Measurements from ENCODE around the gene HBZ. TPM values are rescaled to one million over a fixed set of nuclear protein-coding genes. Genes with fewer than 3 reads are reported as not detected.
"Not testable (repeated sequence)": the region's sequence is repeated elsewhere in the genome, so short reads cannot be mapped to it uniquely, and the experiment has no call there.

Gene HBZ
- total RNA-seq, 1 experiment from 2014 or later: not detected

DNA sequence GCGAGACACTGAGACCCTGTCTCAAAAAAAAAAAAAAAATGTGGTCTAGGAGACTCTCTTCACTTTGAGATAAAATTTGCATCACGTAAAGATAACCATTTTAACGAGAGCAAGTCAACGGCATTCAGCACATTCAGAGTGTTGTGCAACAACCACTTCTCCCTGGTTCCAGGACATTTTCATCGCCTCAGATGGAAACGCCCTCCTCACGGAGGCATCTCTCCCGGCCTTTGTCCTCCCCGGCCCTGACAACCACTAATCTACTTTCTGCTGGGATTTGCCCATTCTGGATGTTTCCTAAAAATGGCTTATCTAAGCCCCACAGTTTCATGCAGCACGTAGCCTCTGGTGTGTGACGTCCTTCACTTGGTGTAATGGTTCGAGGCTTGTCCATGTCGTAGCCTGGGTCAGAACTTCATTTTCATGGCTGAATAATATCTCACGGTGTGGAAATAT lies 7.6 kb upstream of the HBZ start:
- DNase-seq (ENCODE audit: low read depth in 1 of 2, low spot score in 2 of 2): no peak
- H3K27ac ChIP-seq: no peak overlapping the region
- H3K4me1 ChIP-seq (replicated peaks): peaks cover 12% of the 10 kb centered on the region
- H3K27me3 ChIP-seq (replicated peaks): no peaks in the 10 kb centered on the region; the same call in 1 of the 2 replicates
- no peak overlapping the region for H3K4me3 ChIP-seq
- H3K9me3 ChIP-seq (replicated peaks): no peaks in the 10 kb centered on the region
- H3K36me3 ChIP-seq: no peaks in the 10 kb centered on the region

DNA sequence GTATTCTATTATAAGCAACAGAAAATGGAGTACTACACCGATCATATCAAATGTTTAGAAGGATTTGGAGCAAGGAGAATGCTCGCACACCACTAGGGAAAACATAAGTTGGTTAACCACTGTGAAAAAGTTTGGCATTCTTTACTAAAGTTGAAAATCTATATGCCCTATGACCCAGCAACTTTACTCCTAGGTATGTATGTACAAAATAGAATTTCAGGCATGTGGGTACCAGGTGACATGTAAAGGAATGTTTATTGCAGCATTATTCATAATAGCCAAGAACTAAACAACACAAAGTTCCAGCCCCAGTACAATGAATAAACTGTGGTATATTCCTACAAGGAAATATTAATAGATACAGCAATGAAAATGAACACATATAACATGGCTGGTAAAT lies 5.8 kb upstream of the HBZ start:
- Histone ChIP-seq H3K27ac (no peak overlapping the region), H3K4me3 (no peak overlapping the region), H3K36me3 (no peaks in the 10 kb centered on the region), H3K27me3 (replicated peaks) (no peaks in the 10 kb centered on the region; the same call in 1 of the 2 replicates), H3K9me3 (replicated peaks) (no peaks in the 10 kb centered on the region), H3K4me1 (replicated peaks) (peaks cover 17% of the 10 kb centered on the region)
- no peak for DNase-seq (ENCODE audit: low read depth in 1 of 2, low spot score in 2 of 2)

DNA sequence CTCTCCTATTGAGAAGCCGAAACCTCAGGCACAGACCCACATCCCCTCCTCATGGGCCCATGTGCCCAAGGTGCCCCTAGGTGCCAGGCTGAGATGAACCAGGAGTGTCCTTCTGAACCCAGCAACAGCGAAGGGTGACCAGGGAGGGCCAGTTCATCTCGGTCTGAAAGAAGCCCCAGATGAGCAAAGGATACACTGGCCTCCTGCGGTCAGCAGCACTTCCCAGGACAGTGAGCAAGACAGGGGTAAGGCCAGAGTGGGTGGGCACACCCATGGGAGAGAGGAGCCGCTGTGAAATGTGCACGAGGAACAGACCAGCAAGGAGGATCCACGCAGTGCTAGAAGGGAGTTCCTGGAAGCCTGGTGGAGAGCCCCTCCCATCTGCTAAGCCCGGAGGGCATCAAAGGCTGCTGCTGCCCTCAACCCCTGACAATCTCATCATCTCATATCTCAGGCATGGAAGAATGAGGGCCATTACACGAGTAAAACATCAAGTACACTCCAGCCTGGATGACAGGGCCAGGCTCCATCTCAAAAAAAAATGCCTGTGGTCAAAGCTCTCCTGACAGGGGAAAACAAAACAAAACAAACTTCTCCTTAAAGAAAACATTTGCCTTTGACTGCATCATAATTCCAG lies 3.3 kb upstream of the HBZ start:
- Histone ChIP-seq H3K4me3 (no peak overlapping the region), H3K36me3 (no peaks in the 10 kb centered on the region), H3K4me1 (replicated peaks) (peaks cover 17% of the 10 kb centered on the region), H3K27me3 (replicated peaks) (no peaks in the 10 kb centered on the region; the same call in 1 of the 2 replicates), H3K27ac (no peak overlapping the region), H3K9me3 (replicated peaks) (no peaks in the 10 kb centered on the region)
- peak; percentile 68 to 70 for DNase-seq (ENCODE audit: low read depth in 1 of 2, low spot score in 2 of 2)

DNA sequence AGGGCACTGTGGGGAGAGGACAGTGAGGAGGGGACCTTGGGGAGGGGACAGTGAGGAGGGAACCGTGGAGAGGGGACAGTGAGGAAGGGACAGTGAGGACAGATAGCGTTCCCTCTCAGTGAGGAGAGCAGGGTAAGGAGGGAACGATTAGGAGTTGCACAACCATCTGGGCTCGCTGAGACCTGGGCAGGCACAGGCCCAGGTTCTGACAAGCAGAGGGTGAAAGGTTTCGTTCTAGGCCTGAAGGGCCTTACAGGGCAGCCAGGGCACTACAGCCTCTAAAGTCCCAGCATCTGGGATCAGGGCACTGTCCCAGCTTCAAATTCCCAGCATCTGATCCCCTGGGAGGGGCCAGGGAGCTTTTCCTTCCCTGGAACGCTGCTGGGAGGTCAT lies 681 bp downstream of the HBZ start:
- not testable (repeated sequence) for H3K4me3 ChIP-seq; H3K36me3 ChIP-seq; DNase-seq (ENCODE audit: low read depth in 1 of 2, low spot score in 2 of 2); H3K9me3 ChIP-seq (replicated peaks); H3K27ac ChIP-seq
- Histone ChIP-seq H3K27me3 (replicated peaks) (peaks cover 30% of the 10 kb centered on the region), H3K4me1 (replicated peaks) (peaks cover 22% of the 10 kb centered on the region)

DNA sequence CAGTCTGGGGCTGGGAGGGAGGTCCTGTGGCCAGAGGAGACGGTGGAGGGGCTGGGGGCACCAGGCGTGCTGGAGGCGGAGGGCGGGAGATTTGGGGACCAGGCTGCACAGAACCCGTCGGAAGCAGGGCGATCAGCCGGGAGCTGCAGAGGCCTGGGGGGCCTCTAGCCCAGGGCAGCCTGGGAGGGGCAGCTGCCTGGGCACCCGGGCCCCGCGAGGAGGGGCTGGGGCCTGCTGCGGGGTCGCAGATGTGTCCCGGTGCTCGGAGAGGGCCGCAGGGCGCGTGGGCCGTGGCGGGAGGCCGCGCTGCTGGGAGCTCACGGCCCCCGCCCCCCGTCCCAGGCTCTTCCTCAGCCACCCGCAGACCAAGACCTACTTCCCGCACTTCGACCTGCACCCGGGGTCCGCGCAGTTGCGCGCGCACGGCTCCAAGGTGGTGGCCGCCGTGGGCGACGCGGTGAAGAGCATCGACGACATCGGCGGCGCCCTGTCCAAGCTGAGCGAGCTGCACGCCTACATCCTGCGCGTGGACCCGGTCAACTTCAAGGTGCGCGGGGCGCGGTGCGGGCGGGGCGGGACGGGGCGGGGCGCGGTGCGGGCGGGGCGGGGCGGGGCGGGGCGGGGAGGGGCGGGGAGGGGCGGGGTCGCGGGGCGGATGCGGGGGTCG lies 1.2 kb downstream of the HBZ start:
- DNase-seq (ENCODE audit: low read depth in 1 of 2, low spot score in 2 of 2); H3K9me3 ChIP-seq (replicated peaks); H3K27ac ChIP-seq; H3K4me3 ChIP-seq; H3K36me3 ChIP-seq: not testable (repeated sequence)
- Histone ChIP-seq H3K27me3 (replicated peaks) (peaks cover 34% of the 10 kb centered on the region), H3K4me1 (replicated peaks) (peaks cover 19% of the 10 kb centered on the region)

DNA sequence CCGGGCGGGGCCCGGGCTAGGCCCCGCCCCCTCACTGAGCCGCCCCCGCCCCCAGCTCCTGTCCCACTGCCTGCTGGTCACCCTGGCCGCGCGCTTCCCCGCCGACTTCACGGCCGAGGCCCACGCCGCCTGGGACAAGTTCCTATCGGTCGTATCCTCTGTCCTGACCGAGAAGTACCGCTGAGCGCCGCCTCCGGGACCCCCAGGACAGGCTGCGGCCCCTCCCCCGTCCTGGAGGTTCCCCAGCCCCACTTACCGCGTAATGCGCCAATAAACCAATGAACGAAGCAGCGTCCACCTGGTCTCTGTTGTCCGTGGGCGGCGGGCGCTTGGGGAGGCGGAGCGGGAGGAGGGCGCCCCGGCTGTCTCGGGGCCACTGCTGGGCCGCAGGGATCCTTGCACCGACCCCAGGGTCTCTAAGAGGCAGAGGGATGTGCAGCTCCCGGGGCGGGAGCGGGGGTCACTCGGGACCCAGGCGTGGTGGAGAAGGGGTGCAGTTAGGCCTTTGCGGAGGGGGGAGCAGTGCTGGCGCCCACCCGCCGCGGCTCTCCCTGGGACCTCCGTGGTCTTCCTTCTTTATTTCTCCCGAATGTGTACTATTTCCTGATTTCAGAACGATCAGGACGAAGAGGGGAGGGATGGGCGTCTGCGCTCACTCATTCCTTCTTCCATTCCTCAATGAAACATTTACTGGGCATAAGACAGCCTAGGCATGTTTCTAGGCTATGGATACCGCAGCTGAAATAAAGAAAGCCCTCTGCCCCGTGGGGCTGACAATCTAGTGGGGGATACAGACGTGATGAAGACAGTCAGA lies 2.0 kb downstream of the HBZ start:
- H3K27ac ChIP-seq: no peak overlapping the region
- H3K4me3 ChIP-seq: no peak overlapping the region
- peaks cover 38% of the 10 kb centered on the region for H3K27me3 ChIP-seq (replicated peaks)
- H3K36me3 ChIP-seq: no peaks in the 10 kb centered on the region
- no peaks in the 10 kb centered on the region; the same call in none of the 2 replicates for H3K9me3 ChIP-seq (replicated peaks)
- DNase-seq (ENCODE audit: low read depth in 1 of 2, low spot score in 2 of 2): no peak
- H3K4me1 ChIP-seq (replicated peaks): peaks cover 13% of the 10 kb centered on the region

DNA sequence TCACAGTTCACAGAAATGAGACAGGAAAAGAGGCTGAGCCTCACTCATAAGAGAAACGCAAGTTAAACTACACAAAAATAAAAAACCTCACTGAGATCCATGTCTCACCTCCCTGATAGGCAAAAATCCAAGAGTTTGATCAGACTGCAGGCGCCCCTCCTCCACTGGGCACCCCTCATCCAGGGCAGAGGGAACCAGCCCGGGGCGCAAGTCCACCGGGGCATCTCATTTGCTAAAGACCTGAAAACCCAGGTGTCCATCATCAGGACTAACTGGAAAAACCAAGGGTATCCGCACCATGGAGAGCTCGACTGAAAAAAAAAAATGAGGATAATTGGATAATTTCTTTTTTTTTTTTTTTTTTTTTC lies 2.6 kb downstream of the HBZ start:
- H3K27ac ChIP-seq: no peak overlapping the region
- peaks cover 40% of the 10 kb centered on the region for H3K27me3 ChIP-seq (replicated peaks)
- H3K4me1 ChIP-seq (replicated peaks): peaks cover 8% of the 10 kb centered on the region
- DNase-seq (ENCODE audit: low read depth in 1 of 2, low spot score in 2 of 2): no peak
- no peaks in the 10 kb centered on the region for H3K36me3 ChIP-seq
- no peaks in the 10 kb centered on the region; the same call in none of the 2 replicates for H3K9me3 ChIP-seq (replicated peaks)
- H3K4me3 ChIP-seq: no peak overlapping the region

DNA sequence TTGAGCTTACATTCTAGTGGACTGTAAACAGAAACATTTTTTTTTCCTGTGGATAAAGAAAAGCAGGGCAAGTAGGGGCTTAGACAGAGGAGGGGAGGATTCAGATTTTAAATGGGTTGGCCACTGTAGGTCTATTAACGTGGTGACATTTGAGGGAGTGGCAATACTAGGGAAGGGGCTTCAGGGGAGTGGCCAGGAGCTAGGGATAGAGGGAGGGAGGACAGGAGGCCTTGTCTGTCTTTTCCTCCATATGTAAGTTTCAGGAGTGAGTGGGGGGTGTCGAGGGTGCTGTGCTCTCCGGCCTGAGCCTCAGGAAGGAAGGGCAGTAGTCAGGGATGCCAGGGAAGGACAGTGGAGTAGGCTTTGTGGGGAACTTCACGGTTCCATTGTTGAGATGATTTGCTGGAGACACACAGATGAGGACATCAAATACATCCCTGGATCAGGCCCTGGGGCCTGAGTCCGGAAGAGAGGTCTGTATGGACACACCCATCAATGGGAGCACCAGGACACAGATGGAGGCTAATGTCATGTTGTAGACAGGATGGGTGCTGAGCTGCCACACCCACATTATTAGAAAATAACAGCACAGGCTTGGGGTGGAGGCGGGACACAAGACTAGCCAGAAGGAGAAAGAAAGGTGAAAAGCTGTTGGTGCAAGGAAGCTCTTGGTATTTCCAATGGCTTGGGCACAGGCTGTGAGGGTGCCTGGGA lies 6.8 kb downstream of the HBZ start:
- no peak for DNase-seq (ENCODE audit: low read depth in 1 of 2, low spot score in 2 of 2)
- no peak overlapping the region for H3K4me3 ChIP-seq
- H3K9me3 ChIP-seq (replicated peaks): no peaks in the 10 kb centered on the region; the same call in none of the 2 replicates
- peaks cover 3% of the 10 kb centered on the region for H3K4me1 ChIP-seq (replicated peaks)
- H3K36me3 ChIP-seq: no peaks in the 10 kb centered on the region
- no peak overlapping the region for H3K27ac ChIP-seq
- H3K27me3 ChIP-seq (replicated peaks): peaks cover 48% of the 10 kb centered on the region

DNA sequence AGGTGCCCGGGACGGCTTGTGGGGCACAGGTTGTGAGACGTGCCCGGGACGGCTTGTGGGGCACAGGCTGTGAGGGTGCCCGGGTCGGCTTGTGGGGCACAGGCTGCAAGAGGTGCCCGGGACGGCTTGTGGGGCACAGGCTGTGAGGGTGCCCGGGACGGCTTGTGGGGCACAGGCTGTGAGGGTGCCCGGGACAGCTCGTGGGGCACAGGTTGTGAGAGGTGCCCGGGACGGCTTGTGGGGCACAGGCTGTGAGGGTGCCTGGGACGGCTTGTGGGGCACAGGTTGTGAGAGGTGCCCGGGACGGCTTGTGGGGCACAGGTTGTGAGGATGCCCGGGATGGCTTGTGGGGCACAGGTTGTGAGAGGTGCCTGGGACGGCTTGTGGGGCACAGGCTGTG lies 7.8 kb downstream of the HBZ start:
- not testable (repeated sequence) for H3K4me1 ChIP-seq (replicated peaks); H3K9me3 ChIP-seq (replicated peaks); H3K36me3 ChIP-seq; H3K27ac ChIP-seq; H3K4me3 ChIP-seq; DNase-seq (ENCODE audit: low read depth in 1 of 2, low spot score in 2 of 2)
- H3K27me3 ChIP-seq (replicated peaks): peaks cover 45% of the 10 kb centered on the region

DNA sequence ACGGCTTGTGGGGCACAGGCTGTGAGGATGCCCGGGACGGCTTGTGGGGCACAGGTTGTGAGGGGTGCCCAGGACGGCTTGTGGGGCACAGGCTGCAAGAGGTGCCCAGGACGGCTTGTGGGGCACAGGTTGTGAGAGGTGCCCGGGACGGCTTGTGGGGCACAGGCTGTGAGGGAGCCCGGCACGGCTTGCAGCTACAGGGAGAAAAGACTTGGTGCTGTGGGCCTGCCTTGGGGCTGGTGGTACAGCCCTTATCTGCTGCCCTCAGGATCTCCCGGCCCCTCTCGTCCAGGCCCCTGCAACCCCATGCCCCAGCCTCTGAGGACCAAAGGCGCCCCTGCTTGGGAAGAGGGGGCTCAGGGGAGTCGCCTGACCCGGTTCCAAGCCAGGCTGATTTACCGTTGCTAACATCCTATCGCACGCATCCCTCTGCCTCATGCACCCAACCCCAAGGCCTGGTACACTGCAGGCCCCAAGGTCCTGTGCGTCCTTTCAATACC lies 8.3 kb downstream of the HBZ start:
- Histone ChIP-seq H3K9me3 (replicated peaks) (peaks cover 3% of the 10 kb centered on the region), H3K4me1 (replicated peaks) (no peaks in the 10 kb centered on the region; the same call in 1 of the 2 replicates), H3K36me3 (no peaks in the 10 kb centered on the region), H3K27me3 (replicated peaks) (peaks cover 46% of the 10 kb centered on the region), H3K27ac (no peak overlapping the region), H3K4me3 (no peak overlapping the region)
- DNase-seq (ENCODE audit: low read depth in 1 of 2, low spot score in 2 of 2): no peak

DNA sequence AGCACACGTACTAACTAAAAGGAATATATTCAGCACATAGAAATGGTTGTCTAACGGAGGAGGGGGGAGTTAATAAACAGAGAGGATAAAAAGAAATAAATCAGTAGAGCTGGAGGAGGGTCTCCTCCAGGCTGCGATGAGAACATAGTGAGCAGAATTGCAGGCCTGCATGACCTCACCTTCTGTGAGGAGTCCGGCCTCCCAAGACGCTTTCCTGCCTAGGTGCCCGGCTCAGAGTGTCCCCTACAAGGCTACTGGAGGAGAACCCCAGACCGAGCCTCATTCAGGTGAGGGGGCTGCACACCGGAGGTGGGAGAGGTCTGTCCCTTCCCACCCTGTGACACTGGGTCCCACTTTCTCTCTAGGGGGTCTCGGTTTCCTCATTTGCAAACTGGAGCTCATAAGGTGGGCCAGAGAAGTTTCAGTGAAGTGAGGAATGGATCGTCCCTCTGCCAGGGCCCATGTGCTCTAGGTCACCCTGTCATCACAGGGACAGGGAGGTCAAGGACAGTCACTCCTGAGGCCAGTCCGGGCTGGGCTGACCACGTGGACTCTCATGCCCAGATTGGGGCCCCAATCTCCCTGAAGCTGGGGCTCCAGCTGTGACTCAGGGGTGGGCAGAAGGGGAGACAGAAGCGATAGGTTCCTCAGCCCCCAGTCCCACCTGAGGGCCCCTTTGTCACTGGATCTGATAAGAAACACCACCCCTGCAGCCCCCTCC lies 10.0 kb downstream of the HBZ start:
- DNase-seq (ENCODE audit: low read depth in 1 of 2, low spot score in 2 of 2): no peak
- Histone ChIP-seq H3K27ac (no peak overlapping the region), H3K4me3 (no peak overlapping the region), H3K9me3 (replicated peaks) (peaks cover 3% of the 10 kb centered on the region; the same call in 1 of the 2 replicates), H3K4me1 (replicated peaks) (no peaks in the 10 kb centered on the region; the same call in 1 of the 2 replicates), H3K36me3 (no peaks in the 10 kb centered on the region), H3K27me3 (replicated peaks) (peaks cover 52% of the 10 kb centered on the region)

DNA sequence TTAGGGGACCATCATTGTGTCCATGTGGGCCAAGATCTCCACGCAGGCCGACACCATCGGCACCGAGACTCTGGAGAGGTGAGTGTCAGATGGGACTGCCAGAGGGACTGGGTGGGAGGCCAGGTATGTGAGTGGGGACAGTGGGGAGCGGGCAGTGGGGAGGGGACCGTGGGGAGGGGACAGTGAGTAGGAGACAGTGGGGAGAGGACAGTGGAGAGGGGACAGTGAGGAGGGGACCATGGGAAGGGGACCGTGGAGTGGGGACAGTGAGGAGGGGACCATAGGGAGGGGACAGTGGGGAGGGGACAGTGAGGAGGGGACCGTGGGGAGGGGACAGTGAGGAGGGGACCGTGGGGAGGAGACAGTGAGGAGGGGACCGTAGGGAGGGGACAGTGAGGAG lies 10.7 kb downstream of the HBZ start:
- H3K27ac ChIP-seq; DNase-seq (ENCODE audit: low read depth in 1 of 2, low spot score in 2 of 2); H3K4me3 ChIP-seq; H3K4me1 ChIP-seq (replicated peaks); H3K36me3 ChIP-seq; H3K9me3 ChIP-seq (replicated peaks): not testable (repeated sequence)
- H3K27me3 ChIP-seq (replicated peaks): peaks cover 52% of the 10 kb centered on the region

DNA sequence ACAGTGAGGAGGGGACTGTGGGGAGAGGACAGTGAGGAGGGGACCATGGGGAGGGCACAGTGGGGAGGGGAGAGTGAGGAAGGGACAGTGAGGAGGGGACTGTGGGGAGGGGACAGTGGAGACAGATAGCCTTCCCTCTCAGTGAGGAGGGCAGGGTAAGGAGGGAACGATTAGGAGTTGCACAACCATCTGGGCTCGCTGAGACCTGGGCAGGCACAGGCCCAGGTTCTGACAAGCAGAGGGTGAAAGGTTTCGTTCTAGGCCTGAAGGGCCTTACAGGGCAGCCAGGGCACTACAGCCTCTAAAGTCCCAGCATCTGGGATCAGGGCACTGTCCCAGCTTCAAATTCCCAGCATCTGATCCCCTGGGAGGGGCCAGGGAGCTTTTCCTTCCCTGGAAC lies 11.3 kb downstream of the HBZ start:
- H3K4me3 ChIP-seq; H3K4me1 ChIP-seq (replicated peaks); H3K36me3 ChIP-seq; H3K27ac ChIP-seq; DNase-seq (ENCODE audit: low read depth in 1 of 2, low spot score in 2 of 2); H3K9me3 ChIP-seq (replicated peaks): not testable (repeated sequence)
- peaks cover 54% of the 10 kb centered on the region for H3K27me3 ChIP-seq (replicated peaks)

Data from SJSA1 (cell line).